Neural cell (in vitro differentiated cells): ENCODE results near the gene SCTR. TPM values are rescaled to one million over a fixed set of nuclear protein-coding genes. Genes with fewer than 3 reads are reported as not detected.

ENCODE experiments used
- H2AFZ ChIP-seq: fragments of 200-600, 300-800 bp; sonication (generic), shearing (Covaris generic); 2 replicates; pipeline ENCODE4 v1.6.0; 2014; ENCODE audit warnings: low read depth, mild to moderate bottlenecking, antibody characterized with exemption, low read length, moderate library complexity
- H3F3A ChIP-seq: fragments of 200-600 bp; shearing (Covaris generic); 2 replicates; pipeline ENCODE4 v1.6.1; 2016; ENCODE audit warnings: mild to moderate bottlenecking, moderate library complexity, mixed read lengths, antibody characterized with exemption, low read length; ENCODE audit not compliant: insufficient read depth, poor library complexity, severe bottlenecking
- H3K27ac ChIP-seq: fragments of 200-600, 300-800 bp; sonication (generic), shearing (Covaris generic); 2 replicates; pipeline ENCODE4 v1.5.1; 2014; ENCODE audit warnings: mild to moderate bottlenecking, low read length, moderate library complexity
- H3K27me3 ChIP-seq: fragments of 300-800, 200-600 bp; sonication (generic), shearing (Covaris generic); 2 replicates; pipeline ENCODE4 v1.6.0; 2014; ENCODE audit warnings: mild to moderate bottlenecking, low read depth, low read length, moderate library complexity; ENCODE audit not compliant: insufficient read depth
- H3K36me3 ChIP-seq: fragments of 300-800, 200-600 bp; sonication (generic), shearing (Covaris generic); 2 replicates; pipeline ENCODE4 v1.5.1; 2014; ENCODE audit warnings: mild to moderate bottlenecking, antibody characterized with exemption, low read length, moderate library complexity; ENCODE audit not compliant: insufficient read depth
- H3K4me2 ChIP-seq: fragments of 300-800, 200-600 bp; sonication (generic), shearing (Covaris generic); 2 replicates; pipeline ENCODE4 v1.6.0; 2014; ENCODE audit warnings: mild to moderate bottlenecking, low read length
- H3K4me3 ChIP-seq: fragments of 300-800, 200-600 bp; sonication (generic), shearing (Covaris generic); 2 replicates; pipeline ENCODE4 v1.5.1; 2014; ENCODE audit warnings: mild to moderate bottlenecking, low read length, moderate library complexity
- H3K79me2 ChIP-seq: fragments of 200-600 bp; shearing (Covaris generic); replicated peaks from 2 replicates; pipeline ENCODE4 v1.6.0; 2014; ENCODE audit warnings: mild to moderate bottlenecking, low read length, moderate library complexity; ENCODE audit not compliant: insufficient read depth
- H3K9ac ChIP-seq: fragments of 300-800, 200-600 bp; sonication (generic), shearing (Covaris generic); 2 replicates; pipeline ENCODE4 v1.6.1; 2016; ENCODE audit warnings: mild to moderate bottlenecking, low read length, mixed read lengths
- H3K9me2 ChIP-seq: fragments of 200-600 bp; shearing (Covaris generic); 2 replicates; pipeline ENCODE4 v1.6.1; 2016; ENCODE audit warnings: mild to moderate bottlenecking, low read length, mixed read lengths; ENCODE audit not compliant: insufficient read depth
- H3K9me3 ChIP-seq: fragments of 200-600, 300-800 bp; sonication (generic), shearing (Covaris generic); 2 replicates; pipeline ENCODE4 v1.6.1; 2016; ENCODE audit warnings: mild to moderate bottlenecking, mixed run types, low read length, moderate library complexity, mixed read lengths
- H4K20me1 ChIP-seq: fragments of 200-600 bp; shearing (Covaris generic); 2 replicates; pipeline ENCODE4 v1.6.1; 2016; ENCODE audit warnings: mild to moderate bottlenecking, mixed run types; ENCODE audit not compliant: insufficient read depth
- CTCF ChIP-seq: fragments of 450-650 bp; IDR thresholded peaks from 2 replicates; pipeline ENCODE4 v1.5.1; 2014; ENCODE audit warnings: antibody characterized with exemption, mild to moderate bottlenecking, moderate library complexity; ENCODE audit not compliant: poor library complexity, severe bottlenecking
- EP300 ChIP-seq: fragments of 450-650 bp; conservative IDR thresholded peaks from 2 replicates; pipeline ENCODE4 v1.6.1; 2014; ENCODE audit warnings: antibody characterized with exemption, mild to moderate bottlenecking, moderate library complexity; ENCODE audit not compliant: poor library complexity, severe bottlenecking
- EZH2 ChIP-seq: fragments of 200-600, 300-800 bp; shearing (Covaris generic), sonication (generic); IDR thresholded peaks from 2 replicates; pipeline ENCODE4 v1.6.1; 2014; ENCODE audit warnings: antibody characterized with exemption, low read length, borderline replicate concordance, mild to moderate bottlenecking; ENCODE audit not compliant: insufficient read depth, poor library complexity, severe bottlenecking
- MXI1 ChIP-seq: fragments of 450-650 bp; conservative IDR thresholded peaks from 2 replicates; pipeline ENCODE4 v1.6.1; 2014; ENCODE audit warnings: antibody characterized with exemption, mild to moderate bottlenecking; ENCODE audit not compliant: poor library complexity, severe bottlenecking
- POLR2AphosphoS5 ChIP-seq: IDR thresholded peaks from 2 replicates; pipeline ENCODE4 v1.6.1; 2012
- RAD21 ChIP-seq: fragments of 450-650 bp; conservative IDR thresholded peaks from 2 replicates; pipeline ENCODE4 v1.6.1; 2014; ENCODE audit warnings: antibody characterized with exemption, mild to moderate bottlenecking, moderate library complexity
- REST ChIP-seq: IDR thresholded peaks from 2 replicates; pipeline ENCODE4 v1.6.1; 2012; ENCODE audit warnings: borderline replicate concordance
- SMC3 ChIP-seq: fragments of 450-650 bp; conservative IDR thresholded peaks from 2 replicates; pipeline ENCODE4 v1.6.1; 2014; ENCODE audit warnings: antibody characterized with exemption, mild to moderate bottlenecking, moderate library complexity; ENCODE audit not compliant: poor library complexity
- TAF1 ChIP-seq: IDR thresholded peaks from 2 replicates; pipeline ENCODE4 v1.6.1; 2012; ENCODE audit warnings: low read depth
- polyA plus RNA-seq: library from polyadenylated mRNA; depleted of rRNA; stranded (reverse); fragments of >200 nt; gene quantifications from 2 replicates; pipeline ENCODE4 v1.2.3, GENCODE V29; 2014

Gene SCTR
- polyA plus RNA-seq, 1 donor from 2014 or later: 0.12 TPM

GRCh38 chr2:119455066-119455718 is 69.1 kb downstream of the SCTR start:
- Histone ChIP-seq H2AFZ (no peak overlapping the region), H3K9me2 (no peaks in the 10 kb centered on the region), H3K4me2 (no peak overlapping the region)

More at GRCh38 chr2:119455066-119455718, 69.1 kb downstream of the SCTR start:
- TF ChIP-seq EP300 (no peak), EZH2 (no peak), POLR2AphosphoS5 (no peak), TAF1 (no peak), CTCF (no peak), SMC3 (no peak), MXI1 (no peak), REST (no peak), RAD21 (no peak)
- Histone ChIP-seq H4K20me1 (no peaks in the 10 kb centered on the region), H3K27ac (no peak overlapping the region), H3K79me2 (no peaks in the 10 kb centered on the region), H3K27me3 (no peaks in the 10 kb centered on the region), H3F3A (no peaks in the 10 kb centered on the region), H3K36me3 (no peaks in the 10 kb centered on the region), H3K4me3 (no peak overlapping the region), H3K9me3 (no peaks in the 10 kb centered on the region), H3K9ac (no peak overlapping the region)
